SH-SY5Y (cell line): ENCODE data around the gene C20orf144.

Experiments used
- GATA2 ChIP-seq: IDR thresholded peaks from 2 replicates; pipeline ENCODE4 v1.6.1; 2011; ENCODE audit warnings: mild to moderate bottlenecking, low read depth, low read length
- GATA3 ChIP-seq: IDR thresholded peaks from 2 replicates; pipeline ENCODE4 v1.6.1; 2011; ENCODE audit warnings: low read depth, mild to moderate bottlenecking, low read length, moderate library complexity

GRCh38 chr20:33664085-33664761 lies 2.1 kb downstream of the C20orf144 start:
- TF ChIP-seq GATA3, result no peak
- TF ChIP-seq GATA2, result no peak
